MCF 10A (cell line): ENCODE data around the gene KRTCAP2. TPM values are rescaled to one million over a fixed set of nuclear protein-coding genes. Genes with fewer than 3 reads are reported as not detected.

Experiments
- BruUV-seq: library from RNA; stranded (reverse); fragments of 400-500 nt; replicated peaks from 2 replicates; lab custom pipeline; 2021; lab: Mats Ljungman, UMichigan
- CTCF ChIA-PET: fragments of 300-600 bp; sonication (Branson Sonifier 250); formaldehyde crosslinking; extraction: SDS; loops from one replicate; lab custom pipeline; 2021; ENCODE audit warnings: antibody characterized with exemption, inconsistent platforms; lab: Yijun Ruan, JAX
- POLR2A ChIA-PET: fragments of 300-600, 350-650 bp; sonication (Branson Sonifier 250); formaldehyde crosslinking; extraction: SDS; loops from one replicate; lab custom pipeline; 2020; ENCODE audit warnings: antibody characterized with exemption, inconsistent platforms; lab: Yijun Ruan, JAX
- DNase-seq: peaks from one replicate; pipeline ENCODE4 v3.0.0-alpha.2; 2018; ENCODE audit not compliant: unreplicated experiment
- H3K27ac Mint-ChIP-seq: one replicate; pipeline ENCODE4 v1.8.0; 2022; ENCODE audit warnings: mild to moderate bottlenecking, low read depth, mixed read lengths; ENCODE audit not compliant: unreplicated experiment
- H3K27me3 Mint-ChIP-seq: one replicate; pipeline ENCODE4 v1.8.0; 2022; ENCODE audit warnings: mixed read lengths; ENCODE audit not compliant: insufficient read depth, unreplicated experiment
- H3K36me3 Mint-ChIP-seq: one replicate; pipeline ENCODE4 v1.8.0; 2022; ENCODE audit warnings: mild to moderate bottlenecking, moderate library complexity, mixed read lengths; ENCODE audit not compliant: insufficient read depth, unreplicated experiment
- H3K4me1 Mint-ChIP-seq: one replicate; pipeline ENCODE4 v1.8.0; 2022; ENCODE audit warnings: mixed read lengths; ENCODE audit not compliant: insufficient read depth, unreplicated experiment
- H3K4me3 Mint-ChIP-seq: one replicate; pipeline ENCODE4 v1.8.0; 2022; ENCODE audit warnings: mild to moderate bottlenecking, moderate library complexity, mixed read lengths; ENCODE audit not compliant: unreplicated experiment
- H3K9me3 Mint-ChIP-seq: one replicate; pipeline ENCODE4 v1.8.0; 2022; ENCODE audit warnings: mixed read lengths; ENCODE audit not compliant: unreplicated experiment
- CTCF ChIP-seq: fragments of 200-600 bp; IDR thresholded peaks from one replicate; pipeline ENCODE4 v1.8.0; 2022; ENCODE audit warnings: antibody characterized with exemption, mild to moderate bottlenecking; ENCODE audit not compliant: unreplicated experiment
- intact Hi-C: fragments of 100-400 bp; cut with micrococcal nuclease; formaldehyde crosslinking; loops from 2 replicates; pipeline ENCODE4 v1.14.1; 2022
- total RNA-seq: library from RNA; stranded (reverse); gene quantifications from 2 replicates; pipeline ENCODE4 v1.2.3, GENCODE V29; 2022

KRTCAP2 gene
- total RNA-seq, 1 experiment from 2014 or later: 313 TPM

GRCh38 chr1:155206891-155207805 is 34.0 kb upstream of the KRTCAP2 start:
- H3K4me3 Mint-ChIP-seq: peak overlapping the region; percentile 76
- peaks cover 33% of the 10 kb centered on the region for H3K36me3 Mint-ChIP-seq
- intact Hi-C loops: loop anchor here (1.0 to 5.0 kb wide), 4 partner anchors 19 to 116 kb away; partner anchors contain the start of gene SCAMP3
- no peaks in the 10 kb centered on the region for H3K27me3 Mint-ChIP-seq
- no TSS peak for BruUV-seq
- H3K4me1 Mint-ChIP-seq: peaks cover 22% of the 10 kb centered on the region
- ChIA-PET CTCF (interaction anchor here (0.5 to 9.1 kb wide), 25 partner anchors 12 to 795 kb away, joined by 3 to 111 read pairs (median 5); partner anchors contain the start of genes CLK2 and KRTCAP2), POLR2A (interaction anchor here (0.7 to 9.2 kb wide), 14 partner anchors 13 to 715 kb away, joined by 3 to 131 read pairs (median 4); partner anchors contain the start of genes ENTREP3, FDPS and KRTCAP2)
- peak; percentile 93 for DNase-seq
- H3K27ac Mint-ChIP-seq: peak overlapping the region; percentile 91
- TF ChIP-seq CTCF: peak; percentile 97
- H3K9me3 Mint-ChIP-seq: no peaks in the 10 kb centered on the region

GRCh38 chr1:155205969-155206593 is 33.0 kb upstream of the KRTCAP2 start:
- BruUV-seq: no TSS peak
- Mint-ChIP-seq H3K36me3 (peaks cover 34% of the 10 kb centered on the region), H3K9me3 (no peaks in the 10 kb centered on the region), H3K27me3 (no peaks in the 10 kb centered on the region), H3K4me3 (no peak overlapping the region), H3K4me1 (peaks cover 22% of the 10 kb centered on the region), H3K27ac (no peak overlapping the region)
- ChIA-PET CTCF (interaction anchor here (0.7 to 9.1 kb wide), 10 partner anchors 11 to 115 kb away, joined by 3 to 111 read pairs (median 8); partner anchors contain the start of gene KRTCAP2), POLR2A (interaction anchor here (0.8 to 9.2 kb wide), 4 partner anchors 12 to 38 kb away, joined by 3 to 131 read pairs (median 35); no protein-coding TSS in a partner anchor)
- no peak for TF ChIP-seq CTCF
- intact Hi-C loops: loop anchor here (2.0 to 5.0 kb wide), 2 partner anchors 56 to 117 kb away; partner anchors contain the start of gene SCAMP3
- no peak for DNase-seq

GRCh38 chr1:155205035-155205434 is 31.9 kb upstream of the KRTCAP2 start:
- POLR2A ChIA-PET: interaction anchor here (0.8 to 9.2 kb wide), 3 partner anchors 11 to 39 kb away, joined by 3 to 131 read pairs (median 4); no protein-coding TSS in a partner anchor
- CTCF ChIA-PET: interaction anchor here (0.9 to 9.1 kb wide), 3 partner anchors 10 to 114 kb away, joined by 4 to 111 read pairs (median 55); no protein-coding TSS in a partner anchor

More at GRCh38 chr1:155205035-155205434, 31.9 kb upstream of the KRTCAP2 start:
- TF ChIP-seq CTCF: no peak
- no peak overlapping the region for H3K27ac Mint-ChIP-seq
- peaks cover 33% of the 10 kb centered on the region for H3K36me3 Mint-ChIP-seq
- H3K9me3 Mint-ChIP-seq: no peaks in the 10 kb centered on the region
- no peaks in the 10 kb centered on the region for H3K27me3 Mint-ChIP-seq
- no TSS peak for BruUV-seq
- DNase-seq: no peak
- intact Hi-C loops: loop anchor here (5.0 kb wide), 1 partner anchor 57 kb away; the partner anchor contains the start of gene SCAMP3
- no peak overlapping the region for H3K4me3 Mint-ChIP-seq
- H3K4me1 Mint-ChIP-seq: peaks cover 14% of the 10 kb centered on the region
